WTC11 (cell line): ENCODE results near the gene C3orf22. TPM values are rescaled to one million over a fixed set of nuclear protein-coding genes. Genes with fewer than 3 reads are reported as not detected.

Experiments
- ATAC-seq: fragments of 200-7000 bp; cut with Tn5 transposase; 2 replicates; pipeline ENCODE4 v1.10.0; 2021; ENCODE audit warnings: mild to moderate bottlenecking, moderate library complexity
- CTCF ChIA-PET: fragments of 300-600 bp; sonication (Branson Sonifier 250); formaldehyde crosslinking; loops from one replicate; lab custom pipeline; 2021; ENCODE audit warnings: antibody characterized with exemption; lab: Charles Lee
- POLR2A ChIA-PET: fragments of 350-600 bp; sonication (Branson Sonifier 250); formaldehyde crosslinking; loops from one replicate; lab custom pipeline; 2021; ENCODE audit warnings: antibody characterized with exemption; lab: Charles Lee
- DNase-seq: peaks from one replicate; pipeline ENCODE4 v3.0.0; 2021; ENCODE audit warnings: low spot score
- H3K27ac Mint-ChIP-seq: 2 replicates; pipeline ENCODE4 v1.8.0; 2021; ENCODE audit warnings: mixed read lengths
- H3K27me3 Mint-ChIP-seq: 2 replicates; pipeline ENCODE4 v1.8.0; 2021; ENCODE audit warnings: low read depth, mild to moderate bottlenecking, moderate library complexity, mixed read lengths
- H3K36me3 Mint-ChIP-seq: 2 replicates; pipeline ENCODE4 v1.8.0; 2021; ENCODE audit warnings: mixed read lengths
- H3K4me1 Mint-ChIP-seq: 2 replicates; pipeline ENCODE4 v1.8.0; 2022; ENCODE audit warnings: mixed read lengths
- H3K4me3 Mint-ChIP-seq: 2 replicates; pipeline ENCODE4 v1.8.0; 2021; ENCODE audit warnings: mild to moderate bottlenecking, moderate library complexity, mixed read lengths
- H3K9me3 Mint-ChIP-seq: 2 replicates; pipeline ENCODE4 v1.8.0; 2021; ENCODE audit warnings: mixed read lengths
- CBFB ChIP-seq: sonication (generic); formaldehyde crosslinking; IDR thresholded peaks from 2 replicates; pipeline ENCODE4 v1.8.1; 2022; ENCODE audit warnings: mild to moderate bottlenecking, low read depth, missing genetic modification reagents
- CREM ChIP-seq: sonication (generic); formaldehyde crosslinking; IDR thresholded peaks from 2 replicates; pipeline ENCODE4 v1.8.1; 2022; ENCODE audit warnings: mild to moderate bottlenecking, missing genetic modification reagents, moderate library complexity
- ERG ChIP-seq: fragments of 250-450 bp; sonication (Bioruptor Pico); IDR thresholded peaks from 2 replicates; pipeline ENCODE4 v1.8.0; 2021; ENCODE audit warnings: mild to moderate bottlenecking
- MXD4 ChIP-seq: fragments of 250-450 bp; sonication (Bioruptor Pico); IDR thresholded peaks from 2 replicates; pipeline ENCODE4 v1.8.0; 2021; ENCODE audit warnings: mild to moderate bottlenecking, moderate library complexity, borderline replicate concordance
- NR1H2 ChIP-seq: sonication (generic); formaldehyde crosslinking; IDR thresholded peaks from 2 replicates; pipeline ENCODE4 v1.9.0; 2021; ENCODE audit warnings: mild to moderate bottlenecking, moderate library complexity, missing genetic modification reagents
- NR2C2 ChIP-seq: sonication (generic); formaldehyde crosslinking; IDR thresholded peaks from 2 replicates; pipeline ENCODE4 v1.8.0; 2022; ENCODE audit warnings: mild to moderate bottlenecking, missing genetic modification reagents
- OVOL2 ChIP-seq: fragments of 250-450 bp; sonication (Bioruptor Pico); IDR thresholded peaks from 2 replicates; pipeline ENCODE4 v1.9.0; 2021; ENCODE audit warnings: mild to moderate bottlenecking, borderline replicate concordance
- STAT6 ChIP-seq: sonication (generic); formaldehyde crosslinking; conservative IDR thresholded peaks from 2 replicates; pipeline ENCODE4 v1.8.1; 2023; ENCODE audit warnings: mild to moderate bottlenecking, low read depth, missing genetic modification reagents, moderate library complexity
- TCF7 ChIP-seq: sonication (generic); formaldehyde crosslinking; IDR thresholded peaks from 2 replicates; pipeline ENCODE4 v1.8.0; 2022; ENCODE audit warnings: mild to moderate bottlenecking, low read depth, missing genetic modification reagents, moderate library complexity
- total RNA-seq: library from RNA; stranded (reverse); gene quantifications from 3 replicates; pipeline ENCODE4 v1.2.3, GENCODE V29; 2021

The C3orf22 gene
- total RNA-seq, 1 experiment from 2014 or later: not detected

GRCh38 chr3:126500016-126500415 lies 58.7 kb downstream of the C3orf22 start:
- DNase-seq (no peak), ATAC-seq (peak; percentile 24; the same call in 1 of the 2 replicates)
- Mint-ChIP-seq H3K36me3 (no peaks in the 10 kb centered on the region), H3K9me3 (no peaks in the 10 kb centered on the region), H3K27me3 (no peaks in the 10 kb centered on the region), H3K4me3 (no peak overlapping the region), H3K27ac (no peak overlapping the region), H3K4me1 (peaks cover 15% of the 10 kb centered on the region)
- ChIA-PET POLR2A (no interaction called here), CTCF (no interaction called here)
- no peak for TF ChIP-seq NR2C2 (CRISPR knock-in tag)
- no peak for TF ChIP-seq OVOL2 (CRISPR knock-in tag)
- TF ChIP-seq TCF7 (CRISPR knock-in tag): no peak
- TF ChIP-seq NR1H2 (CRISPR knock-in tag): no peak
- no peak for TF ChIP-seq MXD4 (CRISPR knock-in tag)
- TF ChIP-seq CBFB (CRISPR knock-in tag): no peak
- TF ChIP-seq CREM (CRISPR knock-in tag): no peak
- no peak for TF ChIP-seq ERG (CRISPR knock-in tag)
- no peak for TF ChIP-seq STAT6 (CRISPR knock-in tag)

Other genes with a start within 250 kb of the C3orf22 start
- gene KLF15, start 201.5 kb downstream of the C3orf22 start, total RNA-seq: 12.1 to 14.7 TPM (median 13.0 TPM) in 3 replicates
- 0.41 TPM in 1 of 3 replicates, not detected in the others for gene CFAP100, start 164.0 kb downstream of the C3orf22 start, total RNA-seq
- 32.9 to 34.7 TPM (median 33.4 TPM) in 3 replicates for gene ZXDC, start 83.0 kb downstream of the C3orf22 start, total RNA-seq
- 0.09 TPM in 1 of 3 replicates, not detected in the others for gene UROC1, start 41.2 kb downstream of the C3orf22 start, total RNA-seq
- gene CHST13, start 34.8 kb downstream of the C3orf22 start, total RNA-seq: 4.1 to 6.8 TPM (median 6.4 TPM) in 3 replicates
- gene TXNRD3, start 96.2 kb upstream of the C3orf22 start, total RNA-seq: 6.8 to 7.0 TPM (median 6.9 TPM) in 3 replicates
- 40.9 to 54.7 TPM (median 50.7 TPM) in 3 replicates for gene CHCHD6, start 145.3 kb upstream of the C3orf22 start, total RNA-seq